GM19351 (cell line): ENCODE data around the gene GNGT1.
"Not testable (repeated sequence)": the region's sequence is repeated elsewhere in the genome, so short reads cannot be mapped to it uniquely, and the experiment has no call there.

Experiments used
- ATAC-seq: cut with Tn5 transposase; IDR thresholded peaks from one replicate; pipeline ENCODE4 v1.9.1; 2021; ENCODE audit warnings: mild to moderate bottlenecking, moderate library complexity; ENCODE audit not compliant: unreplicated experiment

The GNGT1 gene

GRCh38 chr7:93902777-93903423 is 3.5 kb upstream of the GNGT1 start:
- ATAC-seq: peak; percentile 54

GRCh38 chr7:93910076-93910994 is 4.0 kb downstream of the GNGT1 start:
- ATAC-seq: no peak

- not testable (repeated sequence) for ATAC-seq
These were observed 4.9 kb downstream of the GNGT1 start for GRCh38 chr7:93911242-93911641.

- ATAC-seq: peak; percentile 77
These were observed 5.3 kb downstream of the GNGT1 start for GRCh38 chr7:93911661-93912060.

- no peak for ATAC-seq
These were observed 6.8 kb downstream of the GNGT1 start for GRCh38 chr7:93913197-93913596.

- no peak for ATAC-seq
These were observed 8.3 kb downstream of the GNGT1 start for GRCh38 chr7:93914581-93915066.

- not testable (repeated sequence) for ATAC-seq
These were observed 9.0 kb downstream of the GNGT1 start for GRCh38 chr7:93915206-93915842.

GRCh38 chr7:93915888-93916287 is 9.5 kb downstream of the GNGT1 start:
- ATAC-seq: peak; percentile 62

- peak; percentile 16 for ATAC-seq
These were observed 9.9 kb downstream of the GNGT1 start for GRCh38 chr7:93916315-93916714.

- ATAC-seq: no peak
These were observed 14.3 kb downstream of the GNGT1 start for GRCh38 chr7:93920496-93921182.

GRCh38 chr7:93921186-93921585 is 14.8 kb downstream of the GNGT1 start:
- ATAC-seq: no peak

- peak; percentile 93 for ATAC-seq
These were observed 15.5 kb downstream of the GNGT1 start, which contains the start of gene GNG11 for GRCh38 chr7:93921607-93922566. Gene GNG11, plus strand, starts transcription at chr7:93921735. Its CDS starts 403 bp downstream, at chr7:93922138.

- no peak for ATAC-seq
These were observed 16.9 kb downstream of the GNGT1 start for GRCh38 chr7:93923296-93923695.

- ATAC-seq: no peak
These were observed 17.6 kb downstream of the GNGT1 start for GRCh38 chr7:93923942-93924341.

- ATAC-seq: no peak
These were observed 20.4 kb downstream of the GNGT1 start for GRCh38 chr7:93926800-93927199.

- ATAC-seq: no peak
These were observed 21.2 kb downstream of the GNGT1 start for GRCh38 chr7:93927585-93927984.

- ATAC-seq: no peak
These were observed 25.3 kb downstream of the GNGT1 start for GRCh38 chr7:93931655-93932054.

GRCh38 chr7:93933156-93933555 is 26.8 kb downstream of the GNGT1 start:
- no peak for ATAC-seq

- ATAC-seq: no peak
These were observed 28.7 kb downstream of the GNGT1 start for GRCh38 chr7:93935102-93935501.

GRCh38 chr7:93937818-93938217 is 31.5 kb downstream of the GNGT1 start:
- no peak for ATAC-seq
